ENCODE results near the gene BTF3L4.

Gene BTF3L4

DNA sequence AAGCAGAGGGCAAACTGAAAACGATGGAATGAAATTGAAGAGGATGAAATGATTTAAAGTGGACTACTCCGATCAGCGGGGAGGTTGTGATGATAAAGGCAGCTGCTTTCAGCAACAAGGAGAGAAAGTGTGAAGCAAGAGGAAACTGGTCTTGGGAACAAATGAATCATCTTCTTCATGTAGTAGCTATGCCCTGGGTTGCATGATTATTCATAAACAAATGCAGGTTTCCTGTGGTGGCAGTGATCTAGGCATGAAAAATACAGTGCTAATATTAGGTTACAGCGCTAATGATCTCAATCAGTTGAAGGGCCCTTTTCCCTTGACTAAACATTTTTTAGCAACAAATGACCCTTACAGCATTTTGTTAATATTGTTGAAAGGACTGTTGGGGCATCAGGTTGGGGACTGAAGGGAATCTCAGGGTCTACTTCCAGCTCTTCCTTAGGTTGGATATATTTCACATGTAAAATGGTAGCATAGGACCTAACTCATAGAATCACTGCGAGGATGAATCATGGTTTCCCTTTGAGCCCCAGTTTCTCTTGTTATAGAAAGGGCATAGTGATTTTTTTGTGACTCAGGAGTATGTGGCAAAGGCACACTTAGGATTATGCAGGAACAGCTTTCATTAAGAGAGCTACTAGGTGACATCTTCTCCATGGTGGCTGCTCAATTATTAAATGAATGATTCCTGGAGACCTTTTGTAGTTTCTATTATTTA, 83.9 kb downstream of the BTF3L4 start:
- TF ChIP-seq, protein P1, sequence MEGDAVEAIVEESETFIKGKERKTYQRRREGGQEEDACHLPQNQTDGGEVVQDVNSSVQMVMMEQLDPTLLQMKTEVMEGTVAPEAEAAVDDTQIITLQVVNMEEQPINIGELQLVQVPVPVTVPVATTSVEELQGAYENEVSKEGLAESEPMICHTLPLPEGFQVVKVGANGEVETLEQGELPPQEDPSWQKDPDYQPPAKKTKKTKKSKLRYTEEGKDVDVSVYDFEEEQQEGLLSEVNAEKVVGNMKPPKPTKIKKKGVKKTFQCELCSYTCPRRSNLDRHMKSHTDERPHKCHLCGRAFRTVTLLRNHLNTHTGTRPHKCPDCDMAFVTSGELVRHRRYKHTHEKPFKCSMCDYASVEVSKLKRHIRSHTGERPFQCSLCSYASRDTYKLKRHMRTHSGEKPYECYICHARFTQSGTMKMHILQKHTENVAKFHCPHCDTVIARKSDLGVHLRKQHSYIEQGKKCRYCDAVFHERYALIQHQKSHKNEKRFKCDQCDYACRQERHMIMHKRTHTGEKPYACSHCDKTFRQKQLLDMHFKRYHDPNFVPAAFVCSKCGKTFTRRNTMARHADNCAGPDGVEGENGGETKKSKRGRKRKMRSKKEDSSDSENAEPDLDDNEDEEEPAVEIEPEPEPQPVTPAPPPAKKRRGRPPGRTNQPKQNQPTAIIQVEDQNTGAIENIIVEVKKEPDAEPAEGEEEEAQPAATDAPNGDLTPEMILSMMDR (IDR thresholded peaks at IDR 0.05; ENCODE audit: extremely low read depth, missing control alignments) = no peak
- DNase-seq (ENCODE audit: low spot score) = peak; percentile 71

All from GM20000 (cell line).